Heart right ventricle (tissue), 16 donors: Measurements from ENCODE around the gene TARP.
A peak's percentile ranks its signal among the peaks of the same experiment; 100 is the strongest.

ENCODE experiments used
- ATAC-seq, 8 donors: fragments of 200-7000 bp; cut with Tn5 transposase; one replicate each; pipeline ENCODE4 v1.9.1; 2020; ENCODE audit warnings: mild to moderate bottlenecking in 8 of 8, moderate library complexity in 8 of 8, moderate number of reproducible peaks in 1 of 8
- DNase-seq, 2 donors: peaks; one replicate each; pipeline ENCODE4 v3.0.0-alpha.2; 2020
- H3K27ac ChIP-seq, 10 donors: fragments of 200-600 bp; sonication (generic) in 2 of 10; one replicate each; pipeline versions ENCODE4 v1.5.0 to v1.8.0; 2020 to 2022; ENCODE audit warnings: mild to moderate bottlenecking in 3 of 10
- H3K27me3 ChIP-seq, 7 donors: fragments of 200-600 bp; one replicate each; pipeline ENCODE4 v1.8.0; 2021 to 2022; ENCODE audit warnings: mild to moderate bottlenecking in 2 of 7
- H3K36me3 ChIP-seq, 9 donors: fragments of 200-600 bp; sonication (generic) in 1 of 9; one replicate each; pipeline versions ENCODE4 v1.5.0 to v1.8.0; 2020 to 2022; ENCODE audit warnings: mild to moderate bottlenecking in 2 of 9
- H3K4me1 ChIP-seq, 9 donors: fragments of 200-600 bp; sonication (generic) in 1 of 9; one replicate each; pipeline versions ENCODE4 v1.5.0 to v1.8.0; 2020 to 2022; ENCODE audit warnings: mild to moderate bottlenecking in 4 of 9
- H3K4me3 ChIP-seq, 10 donors: fragments of 200-600 bp; sonication (generic) in 2 of 10; one replicate each; pipeline versions ENCODE4 v1.5.0 to v1.8.0; 2020 to 2022; ENCODE audit warnings: mild to moderate bottlenecking in 7 of 10, moderate library complexity in 2 of 10
- H3K9me3 ChIP-seq, 11 donors: fragments of 200-600 bp in 10 of 11; sonication (generic) in 2 of 11; one replicate each; pipeline versions ENCODE4 v1.5.0 to v1.8.0; 2013 to 2022; ENCODE audit warnings: mild to moderate bottlenecking in 2 of 11, control low read depth in 1 of 11, moderate library complexity in 1 of 11
- CTCF ChIP-seq, 9 donors: fragments of 200-600 bp; sonication (generic) in 2 of 9; IDR thresholded peaks; one replicate each; pipeline versions ENCODE4 v1.5.0 to v1.8.0; 2021 to 2022; ENCODE audit warnings: antibody characterized with exemption in 9 of 9, mild to moderate bottlenecking in 5 of 9, moderate library complexity in 1 of 9
- WGBS, 2 donors: extraction: QIAGEN DNeasy Blood & Tissue Kit; methylation state at CpG; one replicate each; pipeline ENCODE4 v1.1.7; 2013; ENCODE audit warnings: inconsistent platforms in 1 of 2; 5-methylcytosine and 5-hydroxymethylcytosine counted together
- intact Hi-C, 10 donors: fragments of 100-400 bp; cut with DNase I; formaldehyde crosslinking; loops; one replicate each; pipeline versions ENCODE4 v1.11.1 to v1.14.2; 2022
- donor health status: Arrhythmogenic right ventricular cardiomyopathy.
- donor health status: ischemic (EF 13 %, LVEDD 7.1; RV severe dilation, severe dysfunction).
- donor health status: healthy with polysubstance abuse.
- donor health status: DM: no; HTN: yes; CAD: no.
- donor health status: DM: no; HTN: no; CAD: no.
- donor health status: ischemic (EF 25% LVEDD 6.9; RV normal size, moderate dysfunction).
- donor health status: ischemic (EF 25% LVEDD 5.7; RV mildly dilated, moderate dysfunction).
- donor health status: healthy.
- donor health status: DM: yes; HTN: yes; CAD: no.
- donor health status: Ischemic cardiomyopathy.
- donor health status: ischemic (EF 35%, LVEDD 5.7; RV mildly dilated, moderate dysfunction).
- donor health status: nonischemic (EF 11% LVEDD 7.7; RV severe dilation, severe dysfunction).
- donor health status: DM: yes; HTN: yes; CAD: no.
- donor health status: PGD.
- donor health status: ischemic (EF 29% LVEDD 5.4; RV normal size, mild dysfunction).
- donor health status: nonischemic (EF 23%, LVEDD 6.1; RV moderate dilation, normal function).

Gene TARP

GRCh38 chr7:38220452-38220851 is 53.0 kb downstream of the TARP start:
- H3K27me3 ChIP-seq = no peaks in the 10 kb centered on the region
- TF ChIP-seq CTCF (IDR thresholded peaks at IDR 0.05) = no peak
- ATAC-seq (no peak), DNase-seq (no peak)
- no peak overlapping the region for H3K4me3 ChIP-seq
- H3K27ac ChIP-seq = peak overlapping the region in 1 of 10 donors; percentile 59
- intact Hi-C loops = loop anchor here (2.0 to 10.0 kb wide), 7 partner anchors 94 to 320 kb away; partner anchors contain the start of gene SFRP4 (in 1 of the 10)
- no peaks in the 10 kb centered on the region for H3K9me3 ChIP-seq
- peaks cover 0 to 81% (median 31%) of the 10 kb centered on the region in 9 donors for H3K36me3 ChIP-seq
- WGBS, 2 donors = 87 to 90% methylated on average over 3 of the region's 3 CpGs
- peaks cover 3 to 24% (median 6%) of the 10 kb centered on the region in 9 donors for H3K4me1 ChIP-seq

- 98 to 99% methylated on average over 2 of the region's 2 CpGs for WGBS, 2 donors
- no peaks in the 10 kb centered on the region for H3K9me3 ChIP-seq
- no peak for DNase-seq
- TF ChIP-seq CTCF (IDR thresholded peaks at IDR 0.05) = no peak
- no peaks in the 10 kb centered on the region for H3K27me3 ChIP-seq
- H3K4me3 ChIP-seq = no peak overlapping the region
- no peak for ATAC-seq
- intact Hi-C loops = loop anchor here in 4 of 10 donors (5.0 to 10.0 kb wide), 5 partner anchors 40 to 300 kb away; partner anchors contain the start of genes STARD3NL (in 2 of the 4) and SFRP4 (in 1 of the 4)
- peaks cover 0 to 88% (median 24%) of the 10 kb centered on the region in 9 donors for H3K36me3 ChIP-seq
- H3K27ac ChIP-seq = peak overlapping the region in 1 of 10 donors; percentile 59
- H3K4me1 ChIP-seq = peaks cover 3 to 19% (median 9%) of the 10 kb centered on the region in 9 donors
These were observed 55.8 kb downstream of the TARP start for GRCh38 chr7:38217672-38218071.

GRCh38 chr7:38215735-38216670 is 57.4 kb downstream of the TARP start:
- no peak overlapping the region for H3K4me3 ChIP-seq
- TF ChIP-seq CTCF (IDR thresholded peaks at IDR 0.05) = peak; percentile 89 to 98 (median 94)
- H3K27ac ChIP-seq = peak overlapping the region in 3 of 10 donors; percentile 27 to 64 (median 37)
- H3K4me1 ChIP-seq = peaks cover 6 to 28% (median 20%) of the 10 kb centered on the region in 9 donors
- H3K9me3 ChIP-seq = no peaks in the 10 kb centered on the region
- 15 to 32% methylated on average over 5 of the region's 5 CpGs for WGBS, 2 donors
- H3K36me3 ChIP-seq = peaks cover 0 to 78% (median 24%) of the 10 kb centered on the region in 9 donors
- H3K27me3 ChIP-seq = no peaks in the 10 kb centered on the region
- intact Hi-C loops = loop anchor here in 4 of 10 donors (2.0 to 10.0 kb wide), 6 partner anchors 37 to 299 kb away; partner anchors contain the start of genes STARD3NL (in 3 of the 4) and SFRP4 (in 1 of the 4)
- DNase-seq (peak; percentile 68 to 80), ATAC-seq (peak; percentile 80 to 92 (median 90))

- Histone ChIP-seq H3K4me3 (no peak overlapping the region), H3K4me1 (peaks cover 6 to 31% (median 20%) of the 10 kb centered on the region in 9 donors), H3K36me3 (peaks cover 0 to 73% (median 18%) of the 10 kb centered on the region in 9 donors), H3K9me3 (no peaks in the 10 kb centered on the region), H3K27me3 (no peaks in the 10 kb centered on the region), H3K27ac (peak overlapping the region in 3 of 10 donors; percentile 27 to 37 (median 28))
- no peak for TF ChIP-seq CTCF (IDR thresholded peaks at IDR 0.05)
- ATAC-seq (no peak), DNase-seq (no peak)
- 63 to 66% methylated on average over 1 of the region's 1 CpG for WGBS, 2 donors
- intact Hi-C loops = loop anchor here in 4 of 10 donors (2.0 to 10.0 kb wide), 6 partner anchors 36 to 298 kb away; partner anchors contain the start of genes STARD3NL (in 3 of the 4) and SFRP4 (in 1 of the 4)
These were observed 58.3 kb downstream of the TARP start for GRCh38 chr7:38215115-38215514.
